HL-60 (cell line): ENCODE data around the gene EIPR1.

ENCODE experiments used
- DNase-seq, 2 experiments: peaks; one replicate each; pipeline ENCODE4 v3.0.0-alpha.2; 2010 to 2020; ENCODE audit warnings: low read depth in 1 of 2, low spot score in 1 of 2
- H3K27ac ChIP-seq: fragments of 250-450 bp; sonication (Bioruptor Pico); replicated peaks from 2 replicates; pipeline ENCODE4 v1.5.1; 2020; ENCODE audit warnings: mild to moderate bottlenecking, moderate library complexity
- H3K27me3 ChIP-seq: fragments of 250-450 bp; sonication (Bioruptor Pico); 2 replicates; pipeline ENCODE4 v1.5.1; 2021; ENCODE audit warnings: mild to moderate bottlenecking, moderate library complexity; ENCODE audit not compliant: insufficient read depth, poor library complexity, severe bottlenecking
- H3K4me3 ChIP-seq: replicated peaks from 2 replicates; pipeline ENCODE4 v1.5.1; 2011; ENCODE audit warnings: mild to moderate bottlenecking, control low read depth, low read length; ENCODE audit not compliant: insufficient read depth
- CTCF ChIP-seq: IDR thresholded peaks from one replicate; pipeline ENCODE4 v1.5.1; 2011; ENCODE audit warnings: low read length, control low read depth, inconsistent platforms; ENCODE audit not compliant: insufficient read depth
- GABPA ChIP-seq: IDR thresholded peaks from 2 replicates; pipeline ENCODE4 v1.6.1; 2012; ENCODE audit warnings: low read depth
- POLR2AphosphoS5 ChIP-seq: IDR thresholded peaks from 2 replicates; pipeline ENCODE4 v1.6.1; 2012; ENCODE audit warnings: low read depth
- REST ChIP-seq: IDR thresholded peaks from 2 replicates; pipeline ENCODE4 v1.6.1; 2012; ENCODE audit warnings: low read depth; ENCODE audit not compliant: insufficient replicate concordance
- SPI1 ChIP-seq: IDR thresholded peaks from 2 replicates; pipeline ENCODE4 v1.6.1; 2012; ENCODE audit warnings: low read depth, mild to moderate bottlenecking, borderline replicate concordance

EIPR1 gene

GRCh38 chr2:3175568-3175955 is 202.1 kb downstream of the EIPR1 start:
- Histone ChIP-seq H3K27ac (no peak overlapping the region), H3K27me3 (no peaks in the 10 kb centered on the region), H3K4me3 (no peak overlapping the region)
- TF ChIP-seq GABPA = no peak
- TF ChIP-seq POLR2AphosphoS5 = no peak
- TF ChIP-seq CTCF = no peak
- no peak for TF ChIP-seq REST
- no peak for TF ChIP-seq SPI1
- no peak for DNase-seq

- H3K27me3 ChIP-seq = no peaks in the 10 kb centered on the region
- H3K27ac ChIP-seq = no peak overlapping the region
- TF ChIP-seq REST (no peak), SPI1 (no peak), GABPA (no peak), POLR2AphosphoS5 (no peak), CTCF (no peak)
- H3K4me3 ChIP-seq = no peak overlapping the region
- DNase-seq = no peak
Observed at GRCh38 chr2:3174626-3175567, 202.7 kb downstream of the EIPR1 start.

- TF ChIP-seq REST (no peak), GABPA (no peak), CTCF (no peak), POLR2AphosphoS5 (no peak), SPI1 (no peak)
- DNase-seq = no peak
- Histone ChIP-seq H3K27ac (no peak overlapping the region), H3K4me3 (no peak overlapping the region), H3K27me3 (no peaks in the 10 kb centered on the region)
Observed at GRCh38 chr2:3173031-3173430, 204.6 kb downstream of the EIPR1 start.
